Measurements from ENCODE around the gene PSMA5. TPM values are rescaled to one million over a fixed set of nuclear protein-coding genes. Genes with fewer than 3 reads are reported as not detected.
"Not testable (repeated sequence)": the region's sequence is repeated elsewhere in the genome, so short reads cannot be mapped to it uniquely, and the experiment has no call there.

The PSMA5 gene
- total RNA-seq, 2 experiments from 2014 or later = 247 to 252 TPM

- Mint-ChIP-seq H3K36me3 (peaks cover 4% of the 10 kb centered on the region), H3K27ac (no peak overlapping the region), H3K27me3 (peaks cover 28% of the 10 kb centered on the region), H3K9me3 (no peaks in the 10 kb centered on the region), H3K4me1 (peaks cover 19% of the 10 kb centered on the region), H3K4me3 (no peak overlapping the region)
- DNase-seq = no peak
Measured at GRCh38 chr1:109399326-109399957, 26.8 kb downstream of the PSMA5 start.

- H3K36me3 Mint-ChIP-seq = peaks cover 2% of the 10 kb centered on the region
- peak overlapping the region; percentile 77 for H3K4me3 Mint-ChIP-seq
- peaks cover 34% of the 10 kb centered on the region for H3K27me3 Mint-ChIP-seq
- no peak overlapping the region for H3K27ac Mint-ChIP-seq
- no peaks in the 10 kb centered on the region for H3K9me3 Mint-ChIP-seq
- peaks cover 15% of the 10 kb centered on the region for H3K4me1 Mint-ChIP-seq
- no peak for DNase-seq
Measured at GRCh38 chr1:109398343-109399225, 27.7 kb downstream of the PSMA5 start.

- no peaks in the 10 kb centered on the region for H3K9me3 Mint-ChIP-seq
- H3K36me3 Mint-ChIP-seq = peaks cover 2% of the 10 kb centered on the region
- peaks cover 15% of the 10 kb centered on the region for H3K4me1 Mint-ChIP-seq
- H3K27ac Mint-ChIP-seq = no peak within 1 kb of the TSS
- DNase-seq = peak; percentile 85
- H3K27me3 Mint-ChIP-seq = peaks cover 36% of the 10 kb centered on the region
- peak within 1 kb of the TSS; percentile 84 for H3K4me3 Mint-ChIP-seq
Measured at GRCh38 chr1:109397581-109398342, 28.5 kb downstream of the PSMA5 start, which contains the start of gene SORT1. Gene SORT1, minus strand, starts transcription at chr1:109397918. Its CDS starts 26 bp downstream, at chr1:109397892.

- DNase-seq = no peak
- H3K4me3 Mint-ChIP-seq = peak overlapping the region; percentile 84
- H3K4me1 Mint-ChIP-seq = peaks cover 15% of the 10 kb centered on the region
- peaks cover 2% of the 10 kb centered on the region for H3K36me3 Mint-ChIP-seq
- no peaks in the 10 kb centered on the region for H3K9me3 Mint-ChIP-seq
- H3K27me3 Mint-ChIP-seq = peaks cover 43% of the 10 kb centered on the region
- H3K27ac Mint-ChIP-seq = no peak overlapping the region
Measured at GRCh38 chr1:109396871-109397580, 29.2 kb downstream of the PSMA5 start.

- peak overlapping the region; percentile 84 for H3K4me3 Mint-ChIP-seq
- H3K27me3 Mint-ChIP-seq = peaks cover 44% of the 10 kb centered on the region
- H3K27ac Mint-ChIP-seq = no peak overlapping the region
Measured at GRCh38 chr1:109396513-109396839, 29.8 kb downstream of the PSMA5 start.

GRCh38 chr1:109395602-109396512 is 30.4 kb downstream of the PSMA5 start:
- Mint-ChIP-seq H3K4me3 (no peak overlapping the region), H3K9me3 (no peaks in the 10 kb centered on the region), H3K4me1 (peaks cover 19% of the 10 kb centered on the region), H3K27me3 (peaks cover 44% of the 10 kb centered on the region), H3K27ac (no peak overlapping the region), H3K36me3 (peaks cover 2% of the 10 kb centered on the region)
- no peak for DNase-seq

More at GRCh38 chr1:109396513-109396839, 29.8 kb downstream of the PSMA5 start:
- H3K9me3 Mint-ChIP-seq = no peaks in the 10 kb centered on the region
- H3K4me1 Mint-ChIP-seq = peaks cover 18% of the 10 kb centered on the region
- H3K36me3 Mint-ChIP-seq = peaks cover 2% of the 10 kb centered on the region
- no peak for DNase-seq

GRCh38 chr1:109395282-109395599 is 31.0 kb downstream of the PSMA5 start:
- H3K9me3 Mint-ChIP-seq, H3K4me3 Mint-ChIP-seq, H3K27ac Mint-ChIP-seq, DNase-seq, H3K36me3 Mint-ChIP-seq: not testable (repeated sequence)
- Mint-ChIP-seq H3K4me1 (peaks cover 19% of the 10 kb centered on the region), H3K27me3 (peaks cover 44% of the 10 kb centered on the region)

- peaks cover 48% of the 10 kb centered on the region for H3K27me3 Mint-ChIP-seq
- no peaks in the 10 kb centered on the region for H3K36me3 Mint-ChIP-seq
- H3K9me3 Mint-ChIP-seq = no peaks in the 10 kb centered on the region
- DNase-seq = no peak
- no peak overlapping the region for H3K27ac Mint-ChIP-seq
- no peak overlapping the region for H3K4me3 Mint-ChIP-seq
- peaks cover 23% of the 10 kb centered on the region for H3K4me1 Mint-ChIP-seq
Measured at GRCh38 chr1:109394591-109395281, 31.5 kb downstream of the PSMA5 start.

- Mint-ChIP-seq H3K27ac (no peak overlapping the region), H3K4me3 (no peak overlapping the region), H3K36me3 (no peaks in the 10 kb centered on the region), H3K9me3 (no peaks in the 10 kb centered on the region), H3K4me1 (peaks cover 21% of the 10 kb centered on the region), H3K27me3 (peaks cover 50% of the 10 kb centered on the region)
- no peak for DNase-seq
Measured at GRCh38 chr1:109393617-109394233, 32.5 kb downstream of the PSMA5 start.

GRCh38 chr1:109392788-109393616 is 33.2 kb downstream of the PSMA5 start:
- Mint-ChIP-seq H3K9me3 (no peaks in the 10 kb centered on the region), H3K36me3 (no peaks in the 10 kb centered on the region), H3K27me3 (peaks cover 50% of the 10 kb centered on the region), H3K4me1 (peaks cover 16% of the 10 kb centered on the region), H3K27ac (no peak overlapping the region), H3K4me3 (no peak overlapping the region)
- DNase-seq = no peak

GRCh38 chr1:109392037-109392787 is 34.0 kb downstream of the PSMA5 start:
- no peak for DNase-seq
- no peaks in the 10 kb centered on the region for H3K36me3 Mint-ChIP-seq
- peaks cover 16% of the 10 kb centered on the region for H3K4me1 Mint-ChIP-seq
- no peaks in the 10 kb centered on the region for H3K9me3 Mint-ChIP-seq
- H3K4me3 Mint-ChIP-seq = no peak overlapping the region
- H3K27ac Mint-ChIP-seq = no peak overlapping the region
- H3K27me3 Mint-ChIP-seq = peaks cover 49% of the 10 kb centered on the region

- Mint-ChIP-seq H3K9me3 (no peaks in the 10 kb centered on the region), H3K4me3 (no peak overlapping the region), H3K4me1 (peaks cover 11% of the 10 kb centered on the region), H3K36me3 (no peaks in the 10 kb centered on the region), H3K27me3 (peaks cover 44% of the 10 kb centered on the region), H3K27ac (no peak overlapping the region)
- DNase-seq = no peak
Measured at GRCh38 chr1:109391626-109392025, 34.6 kb downstream of the PSMA5 start.
